ENCODE results near the gene MS4A6E.

DNA sequence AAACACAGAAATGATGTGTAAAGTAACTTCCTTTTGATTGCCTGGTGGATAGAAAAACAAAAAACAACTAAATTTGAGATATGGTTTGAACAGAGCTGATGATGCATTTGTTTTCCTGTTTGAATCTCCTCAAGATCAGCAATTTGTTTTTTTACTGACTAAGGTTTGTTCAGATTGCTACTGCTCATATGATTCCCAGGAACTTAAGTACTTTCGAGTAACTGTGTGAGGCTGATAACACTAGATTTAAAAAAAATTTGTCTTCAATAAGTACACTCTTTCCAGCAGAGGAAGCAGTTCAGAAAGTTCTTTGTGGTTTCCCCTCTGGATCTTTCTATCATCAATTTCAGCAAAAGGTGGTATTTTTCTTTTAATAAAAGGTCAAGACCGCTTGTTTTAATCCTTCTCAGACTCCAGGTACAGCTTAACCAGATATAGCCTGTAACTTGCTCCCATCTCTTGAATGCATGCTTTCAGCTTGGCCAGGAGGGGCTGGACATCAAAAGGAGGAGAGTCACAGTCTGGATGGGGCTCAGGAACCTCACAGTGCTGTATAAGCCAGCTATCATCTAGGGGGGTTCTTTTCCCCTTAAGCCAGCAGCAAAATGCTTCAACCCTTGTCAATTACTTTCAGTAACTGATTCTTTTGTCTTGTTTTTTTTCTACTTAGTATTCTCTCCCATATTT, 12.3 kb upstream of the MS4A6E start:
- TF ChIP-seq, protein P1, sequence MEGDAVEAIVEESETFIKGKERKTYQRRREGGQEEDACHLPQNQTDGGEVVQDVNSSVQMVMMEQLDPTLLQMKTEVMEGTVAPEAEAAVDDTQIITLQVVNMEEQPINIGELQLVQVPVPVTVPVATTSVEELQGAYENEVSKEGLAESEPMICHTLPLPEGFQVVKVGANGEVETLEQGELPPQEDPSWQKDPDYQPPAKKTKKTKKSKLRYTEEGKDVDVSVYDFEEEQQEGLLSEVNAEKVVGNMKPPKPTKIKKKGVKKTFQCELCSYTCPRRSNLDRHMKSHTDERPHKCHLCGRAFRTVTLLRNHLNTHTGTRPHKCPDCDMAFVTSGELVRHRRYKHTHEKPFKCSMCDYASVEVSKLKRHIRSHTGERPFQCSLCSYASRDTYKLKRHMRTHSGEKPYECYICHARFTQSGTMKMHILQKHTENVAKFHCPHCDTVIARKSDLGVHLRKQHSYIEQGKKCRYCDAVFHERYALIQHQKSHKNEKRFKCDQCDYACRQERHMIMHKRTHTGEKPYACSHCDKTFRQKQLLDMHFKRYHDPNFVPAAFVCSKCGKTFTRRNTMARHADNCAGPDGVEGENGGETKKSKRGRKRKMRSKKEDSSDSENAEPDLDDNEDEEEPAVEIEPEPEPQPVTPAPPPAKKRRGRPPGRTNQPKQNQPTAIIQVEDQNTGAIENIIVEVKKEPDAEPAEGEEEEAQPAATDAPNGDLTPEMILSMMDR (IDR thresholded peaks at IDR 0.05) = no peak
- TF ChIP-seq ZFX (IDR thresholded peaks at IDR 0.05; ENCODE audit: borderline replicate concordance) = no peak

All from 22Rv1 (cell line).